Smooth muscle cell (in vitro differentiated cells): ENCODE measurements around the gene EPHA2. TPM values are rescaled to one million over a fixed set of nuclear protein-coding genes. Genes with fewer than 3 reads are reported as not detected.

ENCODE experiments used
- DNase-seq: peaks from one replicate; lab custom pipeline; 2025; ENCODE audit not compliant: unreplicated experiment; lab: John Stamatoyannopoulos, UW
- H2AFZ ChIP-seq: fragments of 200-600 bp; sonication (generic); 2 replicates; pipeline ENCODE4 v1.6.0; 2016; ENCODE audit warnings: antibody characterized with exemption, low read depth, mild to moderate bottlenecking
- H3F3A ChIP-seq: fragments of 200-600 bp; sonication (generic); 2 replicates; pipeline ENCODE4 v1.6.0; 2017; ENCODE audit warnings: antibody characterized with exemption, low read depth
- H3K27ac ChIP-seq: fragments of 200-600 bp; sonication (generic); 2 replicates; pipeline ENCODE4 v1.5.1; 2016; ENCODE audit warnings: low read depth, mild to moderate bottlenecking
- H3K27me3 ChIP-seq: fragments of 200-600 bp; sonication (generic); 2 replicates; pipeline ENCODE4 v1.6.1; 2016; ENCODE audit warnings: low read depth, mild to moderate bottlenecking
- H3K36me3 ChIP-seq: fragments of 200-600 bp; sonication (generic); 2 replicates; pipeline ENCODE4 v1.5.1; 2016; ENCODE audit warnings: low read depth
- H3K4me1 ChIP-seq: fragments of 200-600 bp; sonication (generic); 2 replicates; pipeline ENCODE4 v1.5.1; 2016; ENCODE audit warnings: low read depth
- H3K4me2 ChIP-seq: fragments of 200-600 bp; sonication (generic); 2 replicates; pipeline ENCODE4 v1.6.0; 2016; ENCODE audit warnings: mild to moderate bottlenecking
- H3K4me3 ChIP-seq: fragments of 200-600 bp; sonication (generic); 2 replicates; pipeline ENCODE4 v1.5.1; 2016; ENCODE audit warnings: mild to moderate bottlenecking
- H3K79me2 ChIP-seq: fragments of 200-600 bp; sonication (generic); 2 replicates; pipeline ENCODE4 v1.6.0; 2016; ENCODE audit warnings: low read depth, mild to moderate bottlenecking
- H3K9ac ChIP-seq: fragments of 200-600 bp; sonication (generic); 2 replicates; pipeline ENCODE4 v1.6.0; 2016; ENCODE audit warnings: low read depth
- H3K9me3 ChIP-seq: fragments of 200-600 bp; sonication (generic); replicated peaks from 2 replicates; pipeline ENCODE4 v1.5.1; 2016; ENCODE audit warnings: low read depth
- H4K20me1 ChIP-seq: fragments of 200-600 bp; sonication (generic); 2 replicates; pipeline ENCODE4 v1.6.0; 2016; ENCODE audit warnings: low read depth
- WGBS: methylation state at CpG from one replicate; pipeline ENCODE4 v1.1.7; 2016; ENCODE audit warnings: low lambda C conversion rate; 5-methylcytosine and 5-hydroxymethylcytosine counted together
- polyA plus RNA-seq: library from polyadenylated mRNA; unstranded; fragments of >200 nt; fragmentation: Nextera tagmentation; extraction: Ambion mirVana; gene quantifications from 2 replicates; pipeline ENCODE4 v1.2.1, GENCODE V29; 2016
- total RNA-seq: library from RNA; depleted of rRNA; stranded (reverse); fragments of >200 nt; gene quantifications from 2 replicates; pipeline ENCODE4 v1.2.3, GENCODE V29; 2014
- TF ChIP-seq, protein P1 (sequence below): fragments of 200-600 bp; sonication (generic); IDR thresholded peaks from 2 replicates; pipeline ENCODE4 v1.5.1; 2017; ENCODE audit warnings: borderline replicate concordance, mild to moderate bottlenecking, antibody characterized with exemption; ENCODE audit not compliant: insufficient read depth, poor library complexity, severe bottlenecking

Gene EPHA2
- total and polyA plus RNA-seq, 2 experiments from 2014 or later: 27.3 to 34.8 TPM

- WGBS: 15% methylated on average over 15 of the region's 17 CpGs
- Histone ChIP-seq H3F3A (peaks cover 7% of the 10 kb centered on the region), H4K20me1 (peaks cover 55% of the 10 kb centered on the region), H3K4me1 (peaks cover 47% of the 10 kb centered on the region), H3K4me3 (peak overlapping the region; percentile 91), H3K9ac (peak overlapping the region; percentile 93), H3K9me3 (no peaks in the 10 kb centered on the region), H3K27ac (peak overlapping the region; percentile 87), H3K27me3 (no peaks in the 10 kb centered on the region), H3K79me2 (peaks cover 61% of the 10 kb centered on the region), H3K36me3 (no peaks in the 10 kb centered on the region), H2AFZ (no peak overlapping the region), H3K4me2 (peak overlapping the region; percentile 98)
- TF ChIP-seq, protein P1, sequence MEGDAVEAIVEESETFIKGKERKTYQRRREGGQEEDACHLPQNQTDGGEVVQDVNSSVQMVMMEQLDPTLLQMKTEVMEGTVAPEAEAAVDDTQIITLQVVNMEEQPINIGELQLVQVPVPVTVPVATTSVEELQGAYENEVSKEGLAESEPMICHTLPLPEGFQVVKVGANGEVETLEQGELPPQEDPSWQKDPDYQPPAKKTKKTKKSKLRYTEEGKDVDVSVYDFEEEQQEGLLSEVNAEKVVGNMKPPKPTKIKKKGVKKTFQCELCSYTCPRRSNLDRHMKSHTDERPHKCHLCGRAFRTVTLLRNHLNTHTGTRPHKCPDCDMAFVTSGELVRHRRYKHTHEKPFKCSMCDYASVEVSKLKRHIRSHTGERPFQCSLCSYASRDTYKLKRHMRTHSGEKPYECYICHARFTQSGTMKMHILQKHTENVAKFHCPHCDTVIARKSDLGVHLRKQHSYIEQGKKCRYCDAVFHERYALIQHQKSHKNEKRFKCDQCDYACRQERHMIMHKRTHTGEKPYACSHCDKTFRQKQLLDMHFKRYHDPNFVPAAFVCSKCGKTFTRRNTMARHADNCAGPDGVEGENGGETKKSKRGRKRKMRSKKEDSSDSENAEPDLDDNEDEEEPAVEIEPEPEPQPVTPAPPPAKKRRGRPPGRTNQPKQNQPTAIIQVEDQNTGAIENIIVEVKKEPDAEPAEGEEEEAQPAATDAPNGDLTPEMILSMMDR: no peak
- no peak for DNase-seq
Observed at GRCh38 chr1:16153999-16154673, 1.7 kb downstream of the EPHA2 start.

DNA sequence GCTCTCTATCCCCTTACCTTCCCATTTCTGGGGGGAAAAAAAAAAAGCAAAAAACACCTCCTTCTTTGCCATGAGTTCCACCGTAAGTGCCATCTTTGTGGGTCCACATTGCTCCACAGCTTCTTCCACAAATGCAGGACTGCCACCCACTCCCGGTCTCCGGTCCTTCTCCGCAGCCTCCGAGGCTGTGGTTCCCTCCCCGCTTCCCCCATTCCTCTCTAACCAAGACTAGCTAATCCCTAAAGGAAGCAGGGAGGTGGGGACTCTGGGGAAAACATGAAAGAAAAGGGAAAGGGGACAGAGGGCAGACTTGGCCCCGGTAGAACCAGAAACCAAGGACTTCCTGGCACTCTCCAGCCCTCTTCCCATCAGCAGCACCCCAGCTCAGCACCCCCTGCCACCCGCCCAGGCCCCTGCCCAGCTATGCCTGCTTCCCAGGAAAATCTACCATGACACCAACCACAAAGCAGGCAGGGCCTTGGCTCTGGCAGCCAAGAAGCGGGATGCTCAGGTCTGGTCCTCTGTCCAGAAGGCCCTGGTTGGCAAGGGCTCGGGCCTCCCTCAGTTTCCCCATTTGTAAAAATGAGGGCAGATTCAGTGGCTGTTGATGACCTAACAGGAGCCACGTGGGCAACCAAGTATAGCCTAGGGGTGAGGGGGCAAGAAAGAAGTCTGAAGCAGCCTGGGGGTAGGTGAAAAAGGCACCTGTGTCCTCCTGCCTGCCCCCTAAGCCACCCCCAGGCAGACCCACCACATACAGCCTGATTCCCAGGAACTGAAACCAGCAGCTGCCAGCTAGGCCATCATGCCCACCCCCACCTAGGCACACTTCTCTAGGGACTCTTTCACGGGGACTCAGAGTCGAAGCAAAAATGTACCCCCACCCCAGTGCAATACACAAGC lies 2.5 kb downstream of the EPHA2 start:
- peak overlapping the region; percentile 98 for H3K4me2 ChIP-seq
- TF ChIP-seq, protein P1: no peak
- DNase-seq: no peak
- H3K4me3 ChIP-seq: peak overlapping the region; percentile 91
- peaks cover 7% of the 10 kb centered on the region for H3F3A ChIP-seq
- peaks cover 68% of the 10 kb centered on the region for H3K79me2 ChIP-seq
- H3K27me3 ChIP-seq: no peaks in the 10 kb centered on the region
- peaks cover 47% of the 10 kb centered on the region for H3K4me1 ChIP-seq
- no peak overlapping the region for H2AFZ ChIP-seq
- peaks cover 63% of the 10 kb centered on the region for H4K20me1 ChIP-seq
- peak overlapping the region; percentile 87 for H3K27ac ChIP-seq
- WGBS: 25% methylated on average over 13 of the region's 13 CpGs
- no peaks in the 10 kb centered on the region for H3K36me3 ChIP-seq
- H3K9ac ChIP-seq: peak overlapping the region; percentile 93
- no peaks in the 10 kb centered on the region for H3K9me3 ChIP-seq

DNA sequence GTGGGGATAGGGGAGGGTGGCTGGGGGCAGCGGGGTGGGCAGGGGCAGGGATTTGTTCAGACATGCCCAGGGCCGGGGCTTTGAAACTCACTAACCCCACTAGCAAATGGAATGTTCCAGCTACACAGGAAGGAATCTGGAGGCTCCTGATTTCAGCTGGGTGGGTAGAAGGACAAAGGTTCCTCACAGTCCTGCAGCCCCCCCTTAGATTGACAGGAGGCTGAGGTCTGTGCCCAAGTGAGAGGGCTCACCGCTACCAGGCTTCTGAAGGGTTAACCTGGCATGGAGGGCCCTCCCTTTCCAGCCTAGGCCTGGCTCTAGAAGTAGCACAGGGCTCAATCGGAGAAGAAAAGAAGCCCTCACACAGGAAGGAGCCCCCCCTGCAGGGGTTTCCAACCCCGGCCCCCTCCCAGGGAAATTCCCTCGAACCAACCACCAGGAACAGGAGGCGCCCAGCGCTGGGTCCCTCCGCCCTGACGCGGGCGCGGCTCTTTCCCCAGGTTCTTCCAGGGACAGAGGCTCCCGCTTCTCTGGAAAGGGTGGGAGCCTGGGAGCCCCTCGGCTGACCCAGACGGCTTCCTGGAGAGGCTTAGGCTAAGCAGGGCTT lies 3.3 kb downstream of the EPHA2 start:
- peak overlapping the region; percentile 91 for H3K4me3 ChIP-seq
- H3K9ac ChIP-seq: peak overlapping the region; percentile 93
- 16% methylated on average over 16 of the region's 16 CpGs for WGBS
- H3K9me3 ChIP-seq: no peaks in the 10 kb centered on the region
- H3K4me1 ChIP-seq: peaks cover 47% of the 10 kb centered on the region
- H3K36me3 ChIP-seq: no peaks in the 10 kb centered on the region
- H3K4me2 ChIP-seq: peak overlapping the region; percentile 98
- peak overlapping the region; percentile 87 for H3K27ac ChIP-seq
- no peak overlapping the region for H2AFZ ChIP-seq
- no peak for DNase-seq
- H3F3A ChIP-seq: peaks cover 10% of the 10 kb centered on the region
- H3K27me3 ChIP-seq: no peaks in the 10 kb centered on the region
- H3K79me2 ChIP-seq: peaks cover 70% of the 10 kb centered on the region
- TF ChIP-seq, protein P1: no peak
- H4K20me1 ChIP-seq: peaks cover 71% of the 10 kb centered on the region
